ENCODE measurements around the gene GUCY1A2.

GUCY1A2 gene

DNA sequence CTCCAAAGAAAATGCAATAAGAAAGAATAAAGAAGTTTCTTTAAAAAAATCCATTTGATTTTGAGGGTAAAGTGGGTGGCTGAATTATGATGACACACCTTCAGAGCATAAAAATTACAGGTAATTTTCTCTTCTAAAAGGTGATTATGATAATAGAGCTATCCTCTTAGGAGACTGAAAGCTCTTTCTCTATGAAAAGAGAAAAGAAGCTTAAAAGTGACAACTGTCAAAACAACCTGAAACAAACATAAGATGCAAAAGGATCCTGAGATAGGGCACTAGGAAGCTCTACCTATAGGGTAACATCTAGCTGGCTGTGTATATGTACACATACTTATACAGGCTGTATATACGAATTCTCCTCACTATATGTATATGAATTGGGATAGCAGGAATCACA lies 270.2 kb downstream of the GUCY1A2 start:
- no peak for DNase-seq

DNA sequence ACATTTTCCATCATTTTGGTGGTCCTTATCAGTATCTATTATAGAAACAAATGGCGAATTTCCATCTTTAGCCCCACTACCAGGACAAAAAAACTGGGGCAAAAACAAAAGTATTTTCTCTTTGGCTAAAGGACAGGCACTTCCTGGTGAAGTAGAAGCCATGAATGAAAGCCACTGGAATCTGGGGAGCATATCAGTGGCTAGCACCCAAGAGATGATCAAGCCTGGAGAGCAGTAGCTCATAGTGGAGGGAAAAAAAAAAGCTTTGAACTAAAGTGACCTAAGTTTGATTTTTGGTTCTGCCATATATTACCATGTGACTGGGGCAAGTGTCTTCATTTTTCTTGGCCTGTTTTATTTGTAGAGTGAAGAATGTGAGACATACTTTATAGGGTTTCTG lies 272.3 kb downstream of the GUCY1A2 start:
- DNase-seq, result no peak

DNA sequence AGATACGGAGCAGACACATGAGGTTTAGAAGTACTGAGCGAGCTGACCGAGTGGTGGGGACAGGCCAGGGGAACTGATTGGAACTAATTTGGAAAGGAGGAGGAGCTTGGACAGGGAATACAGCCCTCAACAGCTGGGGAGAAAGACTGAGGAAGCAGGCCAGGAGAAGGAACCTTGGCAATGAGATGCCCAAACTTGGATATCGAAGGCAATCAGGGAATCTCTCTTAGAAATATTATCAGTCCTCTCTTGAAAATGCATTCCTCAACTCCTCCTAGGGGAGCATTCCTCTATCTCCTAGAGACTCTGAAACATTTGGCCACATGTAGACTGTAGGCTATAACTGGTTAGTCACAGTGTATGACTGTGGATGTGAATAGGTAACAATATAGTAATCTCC lies 284.6 kb downstream of the GUCY1A2 start:
- DNase-seq, result no peak

DNA sequence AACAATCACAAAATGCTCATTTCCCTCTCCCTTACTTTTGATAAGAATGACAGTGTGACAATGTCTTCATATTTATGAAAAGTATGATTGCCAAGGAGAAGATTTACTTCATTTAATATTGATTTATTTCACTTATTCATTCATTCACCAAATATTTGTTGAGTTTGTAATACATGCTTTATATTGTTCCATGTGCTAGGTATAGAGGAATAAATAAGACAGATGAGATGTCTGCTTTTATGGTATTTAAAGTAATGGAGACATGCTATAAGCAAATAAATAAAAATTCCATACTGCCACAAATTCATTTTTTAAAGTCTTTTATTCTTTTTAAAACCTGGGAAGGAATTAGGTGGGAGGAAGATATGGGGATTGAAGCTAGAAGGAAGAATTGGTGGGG lies 289.4 kb downstream of the GUCY1A2 start:
- DNase-seq, result no peak

DNA sequence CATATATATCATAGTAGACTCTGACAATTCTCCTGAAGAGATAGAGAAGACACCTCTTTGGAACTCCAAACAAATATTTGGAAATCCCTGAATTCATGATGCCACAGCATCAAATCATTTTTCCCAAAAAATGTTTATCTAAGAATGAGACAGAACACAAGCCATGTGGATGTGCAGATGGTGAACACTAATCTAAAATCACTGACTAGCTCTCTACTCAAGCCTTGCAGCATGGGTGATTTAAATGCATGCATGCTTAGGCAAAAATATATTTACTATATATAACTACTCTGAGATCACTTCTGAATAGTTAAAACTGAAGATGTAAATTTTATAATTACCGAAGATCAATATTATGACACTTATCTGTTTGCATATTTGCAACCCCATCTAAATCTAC lies 289.9 kb downstream of the GUCY1A2 start:
- no peak for DNase-seq

DNA sequence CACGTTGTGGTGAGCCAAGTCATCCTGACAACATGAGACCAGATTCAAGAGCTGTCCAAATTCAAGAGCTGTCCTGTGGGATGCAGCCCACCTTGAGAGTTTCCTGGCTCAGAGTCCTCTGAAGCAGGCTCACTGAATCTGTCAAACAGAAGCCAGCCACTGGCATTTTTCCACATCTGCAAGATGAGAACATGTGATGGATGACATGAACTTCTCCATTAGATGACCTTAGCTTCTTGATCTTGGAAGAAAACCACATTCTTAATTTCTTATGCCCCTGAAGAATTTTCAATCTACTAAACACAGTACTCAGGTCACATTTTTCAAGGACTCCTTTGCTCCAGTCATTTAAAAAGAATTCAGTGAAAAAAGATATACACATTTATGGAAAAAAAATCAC lies 291.0 kb downstream of the GUCY1A2 start:
- DNase-seq, result no peak

DNA sequence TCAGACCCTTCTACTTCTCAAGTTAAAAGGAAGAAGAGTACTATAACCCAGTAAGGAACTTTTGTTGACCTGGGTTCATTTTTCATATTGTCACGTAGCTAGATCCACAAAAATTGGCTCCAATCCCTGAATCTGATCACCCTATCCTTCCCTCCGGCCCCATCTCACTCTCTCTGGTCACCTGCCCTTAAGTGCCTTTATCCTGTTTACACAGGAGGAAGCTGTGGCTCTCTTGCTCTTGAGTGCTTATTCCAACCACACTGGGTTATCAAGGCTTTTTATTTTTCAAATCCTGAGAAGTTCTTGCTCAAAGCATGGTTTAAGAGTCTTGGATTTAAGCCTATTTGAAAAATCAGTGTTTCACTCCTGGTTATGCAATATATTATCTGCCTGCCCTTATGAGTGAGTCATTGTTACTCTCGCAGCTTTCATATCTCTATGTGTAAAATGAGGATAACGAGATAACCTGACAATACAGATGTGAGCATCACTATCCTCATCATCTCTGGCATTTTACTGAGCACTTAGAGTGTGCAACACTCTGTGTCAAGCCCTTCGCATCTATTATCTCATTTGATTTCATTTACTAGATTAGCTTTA lies 293.9 kb downstream of the GUCY1A2 start:
- DNase-seq, result no peak

DNA sequence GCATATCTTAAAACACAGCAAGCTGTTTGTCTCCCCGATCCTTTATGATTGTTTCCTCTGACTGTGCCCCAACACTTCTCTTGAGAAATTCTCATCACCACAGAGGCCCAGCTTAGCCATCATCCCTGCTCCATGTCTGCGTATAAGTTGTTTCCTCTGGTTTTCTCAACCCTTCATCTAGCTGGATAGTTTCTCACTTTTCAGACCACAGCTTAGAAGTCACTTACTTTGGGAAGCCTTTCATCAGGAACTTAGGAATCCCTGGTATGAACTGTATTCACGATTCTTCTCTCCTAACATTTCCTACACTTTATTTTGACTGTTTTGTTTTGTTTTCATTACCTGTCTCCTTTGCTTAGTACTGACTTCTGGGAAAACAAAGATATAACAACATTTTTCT lies 295.2 kb downstream of the GUCY1A2 start:
- no peak for DNase-seq

DNA sequence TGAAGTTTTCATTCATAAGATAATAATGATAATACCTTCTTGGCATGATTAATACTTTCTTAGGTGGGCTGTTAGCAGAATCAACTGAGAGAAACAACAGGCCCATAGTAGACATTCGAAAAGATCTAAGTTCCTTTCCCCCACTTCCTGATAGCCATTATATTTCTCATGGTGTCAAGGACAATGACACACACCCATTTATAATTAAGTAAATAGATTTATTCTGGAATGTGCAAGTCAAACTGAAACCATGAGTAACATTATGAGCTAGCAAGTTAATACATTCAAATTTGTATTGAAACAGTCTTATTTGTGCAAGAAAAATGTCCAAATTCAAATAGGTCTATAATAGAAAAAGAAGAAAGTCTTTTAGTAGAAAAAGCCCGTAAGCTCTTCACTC lies 301.1 kb downstream of the GUCY1A2 start:
- no peak for DNase-seq

DNA sequence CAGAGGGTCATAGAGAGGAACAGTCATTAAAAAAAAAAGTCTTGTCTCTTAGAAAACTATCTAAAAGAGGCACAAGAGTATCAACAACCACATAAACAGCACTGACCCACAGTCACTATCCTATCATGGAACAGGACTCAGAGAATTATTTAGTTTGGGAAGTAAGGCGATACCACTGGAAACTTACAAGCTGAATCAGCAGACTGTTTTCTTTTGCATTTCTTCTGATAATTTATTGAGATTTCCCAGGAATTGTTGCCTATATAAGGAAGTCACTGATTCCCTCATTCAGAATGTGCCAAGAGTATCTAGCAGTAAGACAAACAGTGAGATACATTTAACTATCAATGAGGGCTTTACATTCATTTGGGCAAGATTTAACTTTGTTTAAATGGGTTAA lies 304.1 kb downstream of the GUCY1A2 start:
- no peak for DNase-seq

DNA sequence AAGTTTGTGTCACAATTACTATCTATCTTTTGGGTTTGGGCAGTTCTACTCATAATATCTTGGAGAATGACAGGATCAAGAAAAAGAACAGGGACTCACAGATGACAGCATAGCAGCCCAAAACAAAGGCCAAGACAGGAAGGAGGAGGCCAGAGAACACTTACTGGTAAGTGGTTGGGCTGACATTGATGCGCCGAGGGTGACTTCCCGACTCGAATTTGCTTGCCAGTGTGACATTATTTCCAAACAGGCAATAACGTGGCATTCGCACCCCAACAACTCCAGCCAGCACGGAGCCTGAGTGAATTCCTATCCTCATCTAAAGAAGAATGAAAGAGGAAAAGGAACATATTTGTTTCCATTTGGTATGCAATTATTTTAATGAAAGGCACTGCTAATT lies 309.9 kb downstream of the GUCY1A2 start:
- DNase-seq, result no peak

DNA sequence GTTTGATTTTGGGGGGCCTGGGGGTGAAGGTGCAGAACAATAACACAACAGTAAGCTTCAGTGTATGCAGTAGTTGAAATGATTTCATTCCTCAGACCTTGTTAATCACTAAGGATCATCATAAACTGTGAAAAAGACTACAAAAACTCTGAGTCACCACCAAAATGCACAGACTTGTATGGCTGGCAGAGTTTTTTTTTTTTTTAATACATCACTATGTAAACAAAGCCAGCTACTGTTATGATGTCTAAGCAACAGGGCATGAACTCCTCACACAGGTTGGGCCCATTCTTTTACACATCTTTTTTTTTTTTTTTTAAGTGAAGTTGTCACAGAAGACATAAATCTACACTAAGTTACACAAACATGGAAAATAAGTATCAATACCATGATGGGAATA lies 311.9 kb downstream of the GUCY1A2 start:
- DNase-seq, result no peak

DNA sequence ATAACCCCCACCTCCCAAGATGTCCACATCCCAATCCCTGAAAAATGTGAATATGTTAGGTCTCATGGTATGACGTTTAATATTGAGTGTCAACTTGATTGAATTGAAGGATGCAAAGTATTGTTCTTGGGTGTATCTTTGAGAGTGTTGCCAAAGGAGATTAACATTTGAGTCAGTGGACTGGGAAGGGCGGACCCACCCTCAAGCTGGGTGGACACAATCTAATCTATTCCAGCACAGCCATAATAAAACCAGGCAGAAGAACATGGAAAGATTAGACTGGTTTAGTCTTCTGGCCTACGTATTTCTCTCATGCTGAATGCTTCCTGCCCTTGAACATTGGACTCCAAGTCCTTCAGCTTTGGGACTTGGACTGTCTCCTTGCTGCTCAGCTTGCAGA lies 315.5 kb downstream of the GUCY1A2 start:
- DNase-seq, result no peak

DNA sequence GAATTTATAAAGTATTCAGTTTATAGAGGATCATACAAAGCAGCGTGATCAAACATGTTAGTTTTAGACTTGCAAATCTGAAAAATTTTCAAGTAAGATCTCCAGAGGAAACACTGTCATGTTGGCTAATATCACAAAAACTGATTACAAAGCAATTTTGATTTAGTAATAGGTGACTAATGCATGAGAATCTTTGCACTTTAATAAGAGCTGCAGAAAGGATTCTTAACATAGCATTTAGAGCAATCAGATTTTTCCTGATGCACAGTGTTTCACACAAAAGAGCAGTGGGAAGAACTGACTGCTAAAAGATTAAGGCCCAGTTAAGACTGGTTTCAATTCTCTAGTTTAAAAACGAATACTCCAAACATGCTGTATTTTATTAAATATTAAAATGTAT lies 321.2 kb downstream of the GUCY1A2 start:
- no peak for DNase-seq

DNA sequence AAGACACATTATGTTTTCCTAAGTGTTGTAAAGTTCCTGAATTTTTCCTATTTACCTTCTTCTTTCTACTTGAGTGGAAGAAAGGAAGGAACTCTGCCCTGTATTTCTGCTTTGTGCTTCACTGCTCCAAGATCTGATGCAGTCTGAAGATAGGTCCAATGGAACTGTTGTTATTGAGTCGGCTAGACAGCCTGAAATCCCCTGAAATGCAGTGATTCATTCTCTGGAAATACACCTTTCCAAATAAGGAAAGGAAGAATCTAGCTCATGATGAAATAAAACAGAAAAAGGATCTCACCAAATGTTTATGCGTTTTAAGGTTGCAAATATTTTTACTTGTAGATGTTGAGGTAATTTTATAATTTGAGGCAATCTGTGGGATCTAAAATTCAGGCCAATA lies 322.8 kb downstream of the GUCY1A2 start:
- no peak for DNase-seq

DNA sequence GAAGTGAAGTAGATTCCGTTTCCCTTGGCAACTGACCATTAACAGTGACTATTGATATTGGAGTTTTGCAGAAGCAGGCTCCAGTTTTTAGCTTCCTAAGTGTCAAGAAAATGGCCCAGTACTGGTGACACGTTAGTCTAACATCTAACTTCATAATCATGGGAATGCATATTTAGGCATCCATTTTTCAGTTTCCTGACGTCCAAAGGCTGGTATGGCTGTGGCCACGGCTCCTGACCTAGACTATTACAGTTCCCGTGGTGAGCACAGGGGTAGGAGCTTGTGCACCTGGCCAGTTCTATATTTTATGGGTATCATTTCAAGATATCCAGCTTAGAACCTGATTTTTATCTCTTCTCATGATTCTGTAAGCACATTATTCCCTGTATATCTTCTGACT lies 323.8 kb downstream of the GUCY1A2 start:
- no peak for DNase-seq

DNA sequence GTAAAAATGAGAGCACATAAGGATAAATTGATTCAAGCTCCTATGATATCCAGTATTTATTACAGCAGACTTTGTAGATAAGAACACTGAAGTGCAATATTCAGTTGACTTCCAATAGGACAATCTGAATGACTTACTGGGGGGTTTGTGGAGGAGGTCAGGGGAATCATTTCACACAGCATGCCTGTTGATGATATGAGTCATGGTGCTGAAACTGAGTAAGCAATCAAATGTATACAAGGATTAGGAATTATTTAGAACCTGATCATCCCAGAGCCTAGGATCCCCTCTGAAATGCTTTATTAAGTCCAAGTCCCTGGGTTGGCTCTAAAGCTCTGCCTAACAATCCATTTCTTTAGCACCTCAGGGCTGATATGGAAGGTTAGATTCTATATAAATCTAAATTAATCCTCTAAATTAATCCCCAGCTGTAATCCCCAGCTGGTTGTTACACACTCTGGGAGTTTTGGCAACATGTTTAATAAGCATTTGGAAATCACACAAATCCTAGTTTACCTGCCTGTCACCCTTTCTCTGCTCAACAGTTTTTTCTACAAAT lies 326.4 kb downstream of the GUCY1A2 start:
- no peak for DNase-seq

DNA sequence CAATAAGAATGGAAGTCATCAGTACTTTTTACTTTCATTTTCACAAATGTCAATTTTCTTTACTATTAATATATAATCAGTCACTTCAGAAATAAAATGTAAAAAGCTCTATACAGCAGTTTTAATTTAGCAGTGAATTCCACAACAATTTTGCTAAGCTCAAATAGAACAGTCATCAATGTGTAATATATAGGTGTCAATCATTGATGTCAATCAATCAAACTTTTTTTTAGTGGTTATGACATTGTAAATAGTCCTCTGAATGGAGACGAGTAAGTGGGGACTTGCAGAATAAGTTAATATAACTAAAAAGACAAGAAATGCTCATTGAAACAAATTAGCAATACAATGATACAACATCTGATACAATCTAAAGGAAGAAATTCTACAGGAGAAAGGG lies 327.4 kb downstream of the GUCY1A2 start:
- DNase-seq, result no peak

DNA sequence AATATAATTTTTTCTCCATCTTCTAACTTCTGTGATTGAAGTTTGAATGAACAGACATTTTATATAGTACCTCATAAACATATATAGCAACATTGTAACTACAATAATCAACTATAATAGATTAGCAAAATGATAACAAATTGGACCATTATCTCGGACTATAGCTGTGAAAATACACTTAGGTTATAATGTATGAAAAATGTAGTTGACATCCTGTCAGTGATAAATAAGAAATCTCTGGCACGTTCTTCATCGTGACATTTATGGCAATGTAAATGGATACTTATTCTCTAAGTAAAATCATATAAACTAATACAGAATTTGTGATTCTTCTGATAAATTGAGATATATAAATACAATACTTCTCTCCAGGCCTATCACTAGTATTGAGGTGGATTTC lies 333.3 kb downstream of the GUCY1A2 start:
- no peak for DNase-seq

DNA sequence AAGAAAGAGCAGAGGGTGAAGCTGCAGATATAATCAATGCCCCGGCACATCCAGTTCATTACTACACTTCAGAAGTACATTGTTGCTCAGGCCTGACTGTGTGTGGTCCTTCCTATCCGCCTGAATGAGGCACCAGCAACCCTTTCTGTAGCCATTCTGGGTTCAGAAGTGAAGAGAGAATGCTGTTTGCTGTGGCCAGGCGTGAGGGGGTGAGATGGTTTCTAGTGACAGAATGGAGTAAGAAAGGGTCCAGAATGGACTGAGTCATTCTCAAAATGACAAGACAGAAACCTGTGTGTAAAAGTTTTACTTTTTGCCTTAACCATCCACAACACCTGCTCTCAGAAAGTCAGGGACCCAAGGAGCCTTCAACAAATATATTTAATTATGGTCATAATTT lies 334.8 kb downstream of the GUCY1A2 start:
- DNase-seq, result no peak

DNA sequence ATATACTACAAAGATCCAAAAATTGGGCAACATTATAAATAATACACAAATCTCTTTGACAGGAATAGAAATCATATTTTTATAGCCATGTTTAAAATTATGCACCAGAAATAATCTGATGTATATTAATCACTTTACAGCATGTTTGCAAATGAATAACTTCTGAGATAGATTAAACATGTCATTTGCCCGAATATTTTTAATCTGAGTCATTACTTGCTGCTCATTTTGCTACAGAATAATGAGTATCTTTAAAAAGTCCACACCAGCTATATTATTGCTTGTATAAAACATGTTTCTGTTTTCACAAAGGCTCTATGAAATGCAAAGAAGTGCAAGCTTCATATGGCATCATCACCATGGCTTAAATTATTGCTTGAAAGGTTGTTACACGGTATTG lies 336.8 kb downstream of the GUCY1A2 start:
- DNase-seq, result no peak

DNA sequence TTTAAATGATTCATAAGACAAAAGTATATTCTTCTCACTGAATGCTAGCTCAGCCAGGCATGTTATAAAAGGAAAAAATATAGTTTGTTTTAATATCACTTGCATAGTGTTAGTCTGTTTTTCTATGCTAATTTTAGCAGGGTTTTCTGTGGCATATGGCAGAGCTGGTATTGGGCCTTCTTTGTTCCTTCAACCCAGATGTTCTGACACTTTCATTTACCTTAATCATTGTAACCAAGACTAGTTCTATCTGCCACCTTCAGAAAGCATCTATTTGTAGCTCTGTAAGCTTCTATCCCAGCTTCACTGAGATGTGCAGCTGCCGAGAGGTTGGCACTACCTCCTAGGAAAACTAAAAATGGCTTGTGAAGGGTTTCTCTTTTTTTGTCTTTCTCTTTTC lies 338.7 kb downstream of the GUCY1A2 start:
- DNase-seq, result no peak

DNA sequence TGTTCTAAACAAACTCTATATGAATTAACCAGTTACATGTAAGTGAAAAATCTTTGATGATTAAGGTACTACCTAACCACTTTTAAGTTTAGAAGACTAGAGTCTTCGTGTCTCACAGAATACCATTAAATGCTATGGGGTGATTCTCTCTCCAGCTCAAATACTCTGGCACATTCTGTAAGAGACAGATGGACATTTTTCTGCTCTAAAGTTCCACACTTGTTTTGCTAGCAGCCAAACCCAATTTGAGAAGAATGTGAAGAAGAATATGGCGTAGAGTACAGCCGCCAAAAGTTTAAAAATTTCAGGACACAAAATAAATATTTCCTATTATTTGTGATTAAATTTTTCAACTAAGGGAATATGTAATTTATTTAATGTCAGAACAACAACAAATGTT lies 339.1 kb downstream of the GUCY1A2 start:
- no peak for DNase-seq

DNA sequence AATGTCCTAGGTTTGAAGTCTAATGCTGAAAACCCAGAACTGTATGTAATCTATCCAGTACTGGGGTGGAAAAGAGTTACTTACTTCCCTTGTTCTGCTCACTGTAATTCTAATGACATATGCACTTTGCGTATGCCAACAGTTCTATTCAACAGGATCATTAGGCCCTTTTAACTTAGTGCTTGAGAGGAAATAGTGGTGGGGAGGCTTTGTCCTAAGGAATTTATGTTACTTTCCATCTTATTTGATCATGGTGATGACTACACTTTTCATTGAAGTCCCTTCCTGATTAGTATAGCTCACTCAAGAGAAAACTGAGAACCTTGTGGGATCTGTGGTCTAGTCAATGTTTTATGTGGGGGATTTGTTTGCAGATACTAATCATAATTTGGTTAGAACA lies 348.2 kb downstream of the GUCY1A2 start:
- no peak for DNase-seq
